Peyer's patch (tissue), 4 donors: ENCODE measurements around the gene TNNI3K. TPM values are rescaled to one million over a fixed set of nuclear protein-coding genes. Genes with fewer than 3 reads are reported as not detected.

Source experiments
- DNase-seq, 3 donors: peaks; one replicate each; pipeline ENCODE4 v3.0.0-alpha.2; 2017 to 2019
- H3K27ac ChIP-seq, 4 donors: fragments of 200-600 bp; sonication (generic); one replicate each; pipeline ENCODE4 v1.5.1; 2016 to 2019
- H3K27me3 ChIP-seq, 2 donors: fragments of 200-600 bp; sonication (generic); one replicate each; pipeline ENCODE4 v1.5.1; 2019
- H3K36me3 ChIP-seq, 3 donors: fragments of 200-600 bp; sonication (generic); one replicate each; pipeline ENCODE4 v1.5.1; 2016 to 2019
- H3K4me1 ChIP-seq, 4 donors: fragments of 200-600 bp; sonication (generic); one replicate each; pipeline ENCODE4 v1.5.1; 2016 to 2019
- H3K4me3 ChIP-seq, 4 donors: fragments of 200-600 bp; sonication (generic); 1 replicate in 3 of 4; 2 replicates in 1 of 4; pipeline ENCODE4 v1.5.1; 2016 to 2019; ENCODE audit warnings: mild to moderate bottlenecking in 1 of 4
- H3K9me3 ChIP-seq, 4 donors: fragments of 200-600 bp; sonication (generic); one replicate each; pipeline ENCODE4 v1.5.1; 2016 to 2019; ENCODE audit warnings: mild to moderate bottlenecking in 1 of 4
- CTCF ChIP-seq, 6 experiments: fragments of 450-650 bp in 4 of 6; fragments of 200-600 bp in 2 of 6; sonication (generic) in 1 of 6; IDR thresholded peaks; one replicate each; pipeline ENCODE4 v1.5.1; 2017 to 2019; ENCODE audit warnings: antibody characterized with exemption in 6 of 6, mild to moderate bottlenecking in 3 of 6, moderate library complexity in 1 of 6
- POLR2A ChIP-seq, 2 donors: fragments of 450-650 bp; IDR thresholded peaks; one replicate each; pipeline ENCODE4 v1.5.1; 2017; ENCODE audit warnings: antibody characterized with exemption in 2 of 2, mild to moderate bottlenecking in 2 of 2, moderate library complexity in 2 of 2
- total RNA-seq, 4 donors: library from RNA; depleted of rRNA; stranded (reverse); fragments of >200 nt; gene quantifications; one replicate each; pipeline ENCODE4 v1.1.0, GENCODE V29; 2016

The TNNI3K gene
- 1 to 10 TPM in 1 of 4 donors, not detected in 3; 2.0 TPM for total RNA-seq

GRCh38 chr1:74235153-74235552, at the start of gene TNNI3K:
Gene TNNI3K (plus strand): TSS chr1:74235387. CDS start chr1:74235452, 65 bp downstream.
- no peak for DNase-seq
- no peak for TF ChIP-seq CTCF (IDR thresholded peaks at IDR 0.05)
- no peak for TF ChIP-seq POLR2A (IDR thresholded peaks at IDR 0.05)
- Histone ChIP-seq H3K27me3 (no peaks in the 10 kb centered on the region), H3K4me3 (no peak within 1 kb of the TSS), H3K9me3 (no peaks in the 10 kb centered on the region), H3K27ac (no peak within 1 kb of the TSS), H3K4me1 (no peaks in the 10 kb centered on the region), H3K36me3 (no peaks in the 10 kb centered on the region)

- no peaks in the 10 kb centered on the region for H3K4me1 ChIP-seq
- no peak overlapping the region for H3K27ac ChIP-seq
- no peaks in the 10 kb centered on the region for H3K36me3 ChIP-seq
- TF ChIP-seq POLR2A (IDR thresholded peaks at IDR 0.05) = no peak
- no peak for TF ChIP-seq CTCF (IDR thresholded peaks at IDR 0.05)
- no peaks in the 10 kb centered on the region for H3K9me3 ChIP-seq
- DNase-seq = no peak
- H3K27me3 ChIP-seq = no peaks in the 10 kb centered on the region
- no peak overlapping the region for H3K4me3 ChIP-seq
These were observed 41.3 kb upstream of the TNNI3K start for GRCh38 chr1:74193908-74194307.

- H3K36me3 ChIP-seq = peaks cover 0 to 6% (median 0%) of the 10 kb centered on the region in 3 donors
- no peak for DNase-seq
- peaks cover 0 to 12% (median 0%) of the 10 kb centered on the region in 4 donors for H3K4me1 ChIP-seq
- H3K9me3 ChIP-seq = no peaks in the 10 kb centered on the region
- no peak overlapping the region for H3K27ac ChIP-seq
- H3K27me3 ChIP-seq = no peaks in the 10 kb centered on the region
- no peak for TF ChIP-seq POLR2A (IDR thresholded peaks at IDR 0.05)
- TF ChIP-seq CTCF (IDR thresholded peaks at IDR 0.05) = no peak
- H3K4me3 ChIP-seq = no peak overlapping the region
These were observed 39.8 kb upstream of the TNNI3K start for GRCh38 chr1:74195339-74195738.

- Histone ChIP-seq H3K27ac (peak overlapping the region in 1 of 4 donors; percentile 76), H3K36me3 (peaks cover 0 to 17% (median 0%) of the 10 kb centered on the region in 3 donors), H3K4me3 (peak overlapping the region; percentile 47 to 75 (median 56)), H3K9me3 (no peaks in the 10 kb centered on the region), H3K4me1 (peaks cover 0 to 12% (median 0%) of the 10 kb centered on the region in 4 donors), H3K27me3 (no peaks in the 10 kb centered on the region)
- no peak for DNase-seq
- TF ChIP-seq POLR2A (IDR thresholded peaks at IDR 0.05) (no peak), CTCF (IDR thresholded peaks at IDR 0.05) (no peak)
These were observed 37.9 kb upstream of the TNNI3K start for GRCh38 chr1:74197255-74197654.

GRCh38 chr1:74197657-74198552, 37.3 kb upstream of the TNNI3K start, which contains the start of the genes FPGT and LRRIQ3:
Gene FPGT (plus strand): TSS chr1:74198242. CDS start chr1:74198279, 37 bp downstream.
Gene LRRIQ3 (minus strand): TSS chr1:74198176. CDS start chr1:74183684, 14,492 bp downstream.
- Histone ChIP-seq H3K4me1 (peaks cover 0 to 12% (median 0%) of the 10 kb centered on the region in 4 donors), H3K36me3 (peaks cover 0 to 20% (median 0%) of the 10 kb centered on the region in 3 donors), H3K27me3 (no peaks in the 10 kb centered on the region), H3K27ac (peak within 1 kb of the TSS; percentile 69 to 84 (median 75)), H3K9me3 (no peaks in the 10 kb centered on the region), H3K4me3 (peak within 1 kb of the TSS; percentile 47 to 75 (median 56))
- TF ChIP-seq POLR2A (IDR thresholded peaks at IDR 0.05) = peak; percentile 73 to 81
- TF ChIP-seq CTCF (IDR thresholded peaks at IDR 0.05) = no peak
- DNase-seq = peak; percentile 90 to 97 (median 97)
